Duodenal mucosa (tissue), 2 donors: ENCODE data around the gene MTCL1.

Source experiments
- H3K27ac ChIP-seq: one replicate; pipeline ENCODE4 v1.7.0; 2013; ENCODE audit warnings: low read depth, low read length
- H3K27me3 ChIP-seq, 2 donors: one replicate each; pipeline ENCODE4 v1.7.0; 2013; ENCODE audit warnings: low read length in 2 of 2, control low read depth in 1 of 2; ENCODE audit not compliant: insufficient read depth in 2 of 2, control insufficient read depth in 1 of 2
- H3K36me3 ChIP-seq, 2 donors: one replicate each; pipeline ENCODE4 v1.7.0; 2013; ENCODE audit warnings: low read length in 2 of 2, control low read depth in 1 of 2; ENCODE audit not compliant: insufficient read depth in 2 of 2, control insufficient read depth in 1 of 2
- H3K4me1 ChIP-seq, 2 donors: one replicate each; pipeline ENCODE4 v1.7.0; 2013; ENCODE audit warnings: low read length in 2 of 2, control low read depth in 1 of 2; ENCODE audit not compliant: insufficient read depth in 2 of 2, control insufficient read depth in 1 of 2
- H3K4me3 ChIP-seq, 2 donors: one replicate each; pipeline ENCODE4 v1.7.0; 2013; ENCODE audit warnings: low read length in 2 of 2, low read depth in 1 of 2
- H3K9ac ChIP-seq, 2 donors: one replicate each; pipeline ENCODE4 v1.7.0; 2013; ENCODE audit warnings: low read length in 2 of 2, low read depth in 1 of 2
- H3K9me3 ChIP-seq, 2 donors: one replicate each; pipeline ENCODE4 v1.7.0; 2013; ENCODE audit warnings: low read length in 2 of 2, control low read depth in 1 of 2; ENCODE audit not compliant: control insufficient read depth in 1 of 2

MTCL1 gene

DNA sequence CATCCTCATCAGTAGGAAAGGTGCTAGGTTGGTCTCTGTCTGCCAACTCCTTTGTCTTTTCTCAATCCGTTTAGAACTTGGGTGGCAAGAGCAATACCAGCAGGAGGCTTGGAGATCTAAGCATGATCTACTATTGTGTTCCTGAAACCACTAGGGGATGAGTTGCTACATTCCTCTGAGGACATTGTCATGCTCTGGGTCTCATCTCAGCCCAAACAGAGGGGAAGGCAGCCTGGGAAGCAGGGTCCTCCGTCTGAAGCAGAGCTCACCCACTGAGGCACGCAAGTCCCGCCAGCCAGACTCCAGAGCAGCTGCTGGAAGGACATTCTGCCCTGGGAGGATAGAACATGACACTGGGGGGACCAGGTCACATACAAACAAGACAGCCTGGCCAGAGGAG lies 162.9 kb downstream of the MTCL1 start:
- Histone ChIP-seq H3K9me3 (no peaks in the 10 kb centered on the region), H3K36me3 (no peaks in the 10 kb centered on the region), H3K4me3 (no peak overlapping the region), H3K27me3 (no peaks in the 10 kb centered on the region), H3K4me1 (no peaks in the 10 kb centered on the region), H3K9ac (no peak overlapping the region), H3K27ac (no peak overlapping the region)

DNA sequence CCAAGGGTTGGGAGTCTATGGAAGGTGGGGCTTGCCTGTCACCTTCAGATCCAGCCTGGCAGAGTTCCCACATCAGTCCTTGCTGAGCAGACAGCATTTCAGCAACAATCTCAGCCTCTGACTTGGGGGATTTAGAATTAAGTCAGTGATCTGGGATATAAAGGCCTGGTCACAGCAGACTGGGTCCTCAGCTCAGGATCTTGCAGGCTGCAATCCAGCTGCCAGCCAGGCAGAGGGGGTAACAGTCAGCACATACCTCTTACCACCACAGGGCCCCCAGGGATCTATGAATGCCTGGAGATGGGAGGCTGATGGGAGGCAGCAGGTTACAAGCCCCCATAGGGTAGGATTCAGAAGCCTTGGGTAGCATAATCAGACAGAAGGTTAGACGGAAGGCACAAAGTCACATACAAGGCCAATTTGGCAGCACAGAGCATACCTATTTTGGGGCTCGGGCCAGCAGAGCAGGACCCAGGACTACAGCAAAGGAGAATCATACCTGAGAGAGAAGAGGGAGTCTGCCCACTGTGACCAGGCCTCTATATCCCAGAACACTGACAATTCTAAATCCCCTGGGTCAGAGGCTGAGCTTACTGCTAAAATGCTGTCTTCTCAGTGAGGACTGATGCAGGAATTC lies 163.5 kb downstream of the MTCL1 start:
- H3K9me3 ChIP-seq: no peaks in the 10 kb centered on the region
- no peaks in the 10 kb centered on the region for H3K4me1 ChIP-seq
- H3K36me3 ChIP-seq: no peaks in the 10 kb centered on the region
- no peak overlapping the region for H3K9ac ChIP-seq
- no peak overlapping the region for H3K4me3 ChIP-seq
- H3K27me3 ChIP-seq: no peaks in the 10 kb centered on the region
- H3K27ac ChIP-seq: no peak overlapping the region

DNA sequence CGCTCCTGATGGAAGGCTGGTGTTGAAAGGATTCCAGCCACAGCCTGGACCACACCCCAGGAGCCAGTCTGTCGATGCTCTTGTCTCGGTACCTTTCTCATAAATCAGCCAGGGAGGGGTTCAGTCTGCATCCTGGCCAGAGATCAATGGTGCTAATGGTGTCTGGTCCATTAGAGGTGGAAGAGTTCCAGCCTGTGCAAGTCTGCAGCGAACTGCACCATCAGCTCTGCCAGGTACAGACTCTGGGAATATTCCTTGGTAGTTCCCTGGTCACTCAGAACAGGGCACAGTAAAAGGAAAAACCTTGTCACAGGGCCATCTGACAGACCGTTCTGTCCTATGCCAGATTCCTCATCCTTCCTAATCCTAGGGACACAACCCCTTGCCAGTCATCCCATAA lies 164.3 kb downstream of the MTCL1 start:
- H3K36me3 ChIP-seq: no peaks in the 10 kb centered on the region
- H3K9me3 ChIP-seq: no peaks in the 10 kb centered on the region
- no peak overlapping the region for H3K9ac ChIP-seq
- H3K4me3 ChIP-seq: no peak overlapping the region
- H3K27me3 ChIP-seq: no peaks in the 10 kb centered on the region
- no peaks in the 10 kb centered on the region for H3K4me1 ChIP-seq
- no peak overlapping the region for H3K27ac ChIP-seq

DNA sequence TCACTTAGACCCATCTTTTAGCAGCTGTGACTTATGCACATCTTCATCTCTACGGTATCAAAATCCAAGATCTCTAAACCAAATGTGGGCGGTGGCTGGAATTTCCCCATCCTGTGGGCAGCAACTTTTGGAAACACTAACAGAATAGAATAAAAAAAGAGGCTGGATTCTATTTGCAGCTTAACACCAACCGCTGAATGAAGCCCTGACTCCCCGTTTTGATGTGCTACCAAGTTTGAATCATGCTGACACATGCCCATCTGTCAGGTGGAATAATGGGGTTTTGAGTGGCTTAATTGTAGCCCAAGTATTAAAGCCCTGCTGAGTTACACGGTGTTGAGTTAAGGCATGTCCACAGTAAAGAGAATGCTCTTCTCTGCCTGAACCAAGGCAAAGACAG lies 165.2 kb downstream of the MTCL1 start:
- Histone ChIP-seq H3K9ac (no peak overlapping the region), H3K27me3 (peaks cover 0 to 3% of the 10 kb centered on the region in 2 donors), H3K36me3 (no peaks in the 10 kb centered on the region), H3K27ac (no peak overlapping the region), H3K4me3 (no peak overlapping the region), H3K4me1 (no peaks in the 10 kb centered on the region), H3K9me3 (no peaks in the 10 kb centered on the region)

DNA sequence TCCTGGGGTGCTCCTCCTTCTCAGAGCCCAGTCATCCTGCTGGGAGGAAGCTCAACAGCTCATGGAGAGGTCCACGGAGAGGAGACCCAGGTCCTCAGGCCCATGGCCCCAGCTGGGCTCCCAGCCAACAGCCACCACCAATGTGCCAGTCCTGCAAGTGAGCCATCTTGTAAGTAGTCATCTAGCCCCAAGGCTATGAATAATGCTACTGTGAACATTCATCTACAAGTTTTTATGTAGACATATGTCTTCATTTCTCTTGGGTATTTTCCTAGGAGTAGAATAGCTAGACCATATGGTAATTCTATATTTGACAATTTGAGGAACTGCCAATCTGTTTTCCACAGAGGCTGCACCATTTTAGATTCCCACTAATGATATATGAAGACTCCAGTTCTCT lies 166.1 kb downstream of the MTCL1 start:
- Histone ChIP-seq H3K27me3 (peaks cover 0 to 3% of the 10 kb centered on the region in 2 donors), H3K4me1 (no peaks in the 10 kb centered on the region)

DNA sequence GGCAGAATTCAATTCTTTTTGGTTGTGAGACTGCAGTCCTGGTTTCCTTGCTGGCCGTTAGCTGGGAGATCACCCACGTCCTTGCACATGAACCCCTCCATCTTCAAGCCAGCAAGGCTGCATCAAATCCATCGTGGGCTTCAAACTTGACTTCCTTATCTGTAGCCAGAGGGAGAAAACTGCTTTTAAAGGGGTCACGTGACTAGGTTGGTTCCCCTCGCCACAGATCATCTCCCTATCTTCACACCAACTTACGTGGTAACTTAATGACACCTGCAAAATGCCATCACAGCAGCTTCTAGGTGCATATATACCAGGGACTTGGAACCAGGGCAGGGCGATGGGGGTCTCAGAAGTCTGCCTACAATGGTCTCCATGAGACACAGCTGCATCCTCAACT lies 169.5 kb downstream of the MTCL1 start:
- H3K36me3 ChIP-seq: no peaks in the 10 kb centered on the region
- no peak overlapping the region for H3K4me3 ChIP-seq
- no peaks in the 10 kb centered on the region for H3K4me1 ChIP-seq
- no peak overlapping the region for H3K27ac ChIP-seq
- no peak overlapping the region for H3K9ac ChIP-seq
- no peaks in the 10 kb centered on the region for H3K9me3 ChIP-seq
- H3K27me3 ChIP-seq: peaks cover 0 to 3% of the 10 kb centered on the region in 2 donors

More for the DNA sequence above, 166.1 kb downstream of the MTCL1 start:
- H3K36me3 ChIP-seq: no peaks in the 10 kb centered on the region
- H3K4me3 ChIP-seq: no peak overlapping the region
- H3K9ac ChIP-seq: no peak overlapping the region
- H3K27ac ChIP-seq: no peak overlapping the region
- H3K9me3 ChIP-seq: no peaks in the 10 kb centered on the region

DNA sequence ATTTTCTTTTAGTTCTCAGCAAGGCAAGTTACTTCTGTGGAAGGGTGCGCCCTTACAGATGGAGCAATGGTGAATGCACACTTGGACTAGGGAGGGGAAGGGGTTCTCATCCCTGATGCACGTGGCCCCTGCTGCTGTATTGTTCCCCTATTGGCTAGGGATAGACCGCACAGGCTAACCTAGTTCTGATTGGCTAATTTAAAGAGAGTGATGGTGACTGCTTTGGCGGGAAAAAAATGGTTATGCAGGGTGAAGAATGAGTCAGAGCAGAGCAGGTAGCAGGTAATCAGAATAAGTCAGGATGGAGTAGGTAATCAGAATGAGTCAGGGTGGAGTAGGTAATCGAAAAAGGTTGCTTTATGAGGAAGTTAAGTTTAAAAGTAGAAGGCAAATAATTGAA lies 171.5 kb downstream of the MTCL1 start:
- H3K27ac ChIP-seq: no peak overlapping the region
- H3K36me3 ChIP-seq: no peaks in the 10 kb centered on the region
- H3K27me3 ChIP-seq: peaks cover 0 to 3% of the 10 kb centered on the region in 2 donors
- H3K4me1 ChIP-seq: no peaks in the 10 kb centered on the region
- H3K4me3 ChIP-seq: no peak overlapping the region
- H3K9ac ChIP-seq: no peak overlapping the region
- no peaks in the 10 kb centered on the region for H3K9me3 ChIP-seq

DNA sequence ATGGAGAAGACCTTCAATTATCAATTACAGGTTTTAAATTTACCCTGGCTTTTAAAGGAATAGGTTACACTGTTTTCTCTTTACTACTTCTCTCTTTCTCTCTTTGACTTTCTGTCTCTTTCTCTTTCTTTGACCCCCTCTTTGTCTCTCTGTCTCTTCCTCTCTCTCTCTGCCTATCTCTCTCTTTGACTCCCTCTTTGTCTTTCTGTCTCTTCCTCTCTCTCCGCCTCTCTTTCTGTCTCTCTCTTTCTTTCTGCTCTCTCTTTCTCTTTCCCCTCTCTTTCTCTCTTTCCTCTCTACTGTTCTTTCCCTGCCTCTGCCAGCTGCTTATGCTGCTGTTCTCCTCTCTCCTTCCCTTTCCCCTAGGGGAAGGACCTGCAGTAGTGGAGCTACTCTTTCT lies 175.7 kb downstream of the MTCL1 start:
- Histone ChIP-seq H3K27me3 (no peaks in the 10 kb centered on the region), H3K9me3 (peaks cover 0 to 9% of the 10 kb centered on the region in 2 donors), H3K4me3 (no peak overlapping the region), H3K27ac (no peak overlapping the region), H3K9ac (no peak overlapping the region), H3K4me1 (no peaks in the 10 kb centered on the region), H3K36me3 (no peaks in the 10 kb centered on the region)
